BLaER1 treated with 17β-estradiol and CSF1 and Interleukin-3, amounts not matched to agents 10 nM and 100 nM (cell line): Measurements from ENCODE around the gene SRSF7.
"Not testable (repeated sequence)": the region's sequence is repeated elsewhere in the genome, so short reads cannot be mapped to it uniquely, and the experiment has no call there.

ENCODE experiments used
- H3K27ac ChIP-seq, 11 experiments: shearing (Covaris generic); formaldehyde crosslinking; 2 replicates each; pipeline ENCODE4 v1.8.1; 2022
- H3K27me3 ChIP-seq, 11 experiments: shearing (Covaris generic); formaldehyde crosslinking; 2 replicates each; pipeline ENCODE4 v1.8.1; 2022
- H3K36me3 ChIP-seq, 11 experiments: shearing (Covaris generic); formaldehyde crosslinking; 2 replicates each; pipeline ENCODE4 v1.8.1; 2022
- H3K4me1 ChIP-seq, 10 experiments: shearing (Covaris generic); formaldehyde crosslinking; 2 replicates each; pipeline ENCODE4 v1.8.1; 2022
- H3K4me2 ChIP-seq, 11 experiments: shearing (Covaris generic); formaldehyde crosslinking; 2 replicates each; pipeline ENCODE4 v1.8.1; 2022
- H3K4me3 ChIP-seq, 10 experiments: shearing (Covaris generic); formaldehyde crosslinking; 2 replicates each; pipeline ENCODE4 v1.8.1; 2022
- H3K9ac ChIP-seq, 11 experiments: shearing (Covaris generic); formaldehyde crosslinking; 2 replicates each; pipeline ENCODE4 v1.8.1; 2022
- H3K9me3 ChIP-seq, 11 experiments: shearing (Covaris generic); formaldehyde crosslinking; replicated peaks in 1 of 11; 2 replicates each; pipeline ENCODE4 v1.8.1; 2022
- H4K20me1 ChIP-seq, 11 experiments: shearing (Covaris generic); formaldehyde crosslinking; 2 replicates each; pipeline ENCODE4 v1.8.1; 2022
- Cebpa-rat ChIP-seq, 11 experiments: shearing (Covaris generic); IDR thresholded peaks; 2 replicates each; pipeline ENCODE4 v1.8.1; 2022

SRSF7 gene

GRCh38 chr2:38716185-38716584 lies 35.0 kb downstream of the SRSF7 start:
- no peak overlapping the region for H3K4me3 ChIP-seq
- H3K36me3 ChIP-seq = peaks cover 0 to 65% (median 35%) of the 10 kb centered on the region in 11 experiments; a peak in 15 of 22 replicates
- no peaks in the 10 kb centered on the region for H3K27me3 ChIP-seq
- H3K27ac ChIP-seq = no peak overlapping the region
- no peak for TF ChIP-seq Cebpa-rat (IDR thresholded peaks at IDR 0.05)
- H4K20me1 ChIP-seq = no peaks in the 10 kb centered on the region
- no peak overlapping the region for H3K9ac ChIP-seq
- no peak overlapping the region for H3K4me2 ChIP-seq
- H3K9me3 ChIP-seq = peaks cover 8 to 29% (median 17%) of the 10 kb centered on the region in 11 experiments; a peak in 16 of 22 replicates
- peaks cover 0 to 14% (median 10%) of the 10 kb centered on the region in 10 experiments; a peak in 16 of 20 replicates for H3K4me1 ChIP-seq

- H3K9ac ChIP-seq, H4K20me1 ChIP-seq, H3K27me3 ChIP-seq, H3K4me1 ChIP-seq, H3K27ac ChIP-seq, H3K4me3 ChIP-seq, H3K4me2 ChIP-seq: not testable (repeated sequence)
- H3K9me3 ChIP-seq = peaks cover 0 to 25% (median 9%) of the 10 kb centered on the region in 11 experiments; a peak in 14 of 22 replicates
- peaks cover 0 to 70% (median 41%) of the 10 kb centered on the region in 11 experiments; a peak in 16 of 22 replicates for H3K36me3 ChIP-seq
Measured at GRCh38 chr2:38714941-38715340, 36.2 kb downstream of the SRSF7 start.

GRCh38 chr2:38713338-38713737 lies 37.8 kb downstream of the SRSF7 start:
- no peaks in the 10 kb centered on the region; a peak in 1 of 20 replicates for H3K4me1 ChIP-seq
- no peak overlapping the region for H3K4me3 ChIP-seq
- H3K4me2 ChIP-seq = no peak overlapping the region
- H3K9me3 ChIP-seq = peaks cover 0 to 10% (median 0%) of the 10 kb centered on the region in 11 experiments; a peak in 7 of 22 replicates
- peaks cover 0 to 54% (median 29%) of the 10 kb centered on the region in 11 experiments; a peak in 14 of 22 replicates for H3K36me3 ChIP-seq
- no peaks in the 10 kb centered on the region for H3K27me3 ChIP-seq
- H3K27ac ChIP-seq = no peak overlapping the region
- no peak for TF ChIP-seq Cebpa-rat (IDR thresholded peaks at IDR 0.05)
- H4K20me1 ChIP-seq = no peaks in the 10 kb centered on the region
- no peak overlapping the region for H3K9ac ChIP-seq

- no peaks in the 10 kb centered on the region for H3K27me3 ChIP-seq
- H3K4me2 ChIP-seq = no peak overlapping the region
- H4K20me1 ChIP-seq = no peaks in the 10 kb centered on the region
Measured at GRCh38 chr2:38712871-38713270, 38.3 kb downstream of the SRSF7 start.

GRCh38 chr2:38712413-38712812 lies 38.7 kb downstream of the SRSF7 start:
- Histone ChIP-seq H3K27me3 (no peaks in the 10 kb centered on the region), H4K20me1 (no peaks in the 10 kb centered on the region), H3K4me2 (no peak overlapping the region), H3K36me3 (peaks cover 0 to 44% (median 22%) of the 10 kb centered on the region in 11 experiments; a peak in 13 of 22 replicates), H3K9ac (no peak overlapping the region), H3K9me3 (peaks cover 0 to 10% (median 0%) of the 10 kb centered on the region in 11 experiments; a peak in 7 of 22 replicates), H3K4me3 (no peak overlapping the region), H3K4me1 (no peaks in the 10 kb centered on the region; a peak in 1 of 20 replicates), H3K27ac (no peak overlapping the region)
- no peak for TF ChIP-seq Cebpa-rat (IDR thresholded peaks at IDR 0.05)

More at GRCh38 chr2:38712871-38713270, 38.3 kb downstream of the SRSF7 start:
- Histone ChIP-seq H3K9me3 (peaks cover 0 to 10% (median 0%) of the 10 kb centered on the region in 11 experiments; a peak in 7 of 22 replicates), H3K27ac (no peak overlapping the region), H3K4me1 (no peaks in the 10 kb centered on the region; a peak in 1 of 20 replicates), H3K9ac (no peak overlapping the region), H3K36me3 (peaks cover 0 to 49% (median 25%) of the 10 kb centered on the region in 11 experiments; a peak in 14 of 22 replicates), H3K4me3 (no peak overlapping the region)
- no peak for TF ChIP-seq Cebpa-rat (IDR thresholded peaks at IDR 0.05)

- H3K36me3 ChIP-seq = peaks cover 0 to 44% (median 22%) of the 10 kb centered on the region in 11 experiments; a peak in 13 of 22 replicates
- H3K9ac ChIP-seq = no peak overlapping the region
Measured at GRCh38 chr2:38711558-38711957, 39.6 kb downstream of the SRSF7 start.

GRCh38 chr2:38709567-38710194 lies 41.5 kb downstream of the SRSF7 start:
- H3K4me2 ChIP-seq = no peak overlapping the region
- H3K4me1 ChIP-seq = no peaks in the 10 kb centered on the region; a peak in 1 of 20 replicates
- peaks cover 0 to 5% (median 0%) of the 10 kb centered on the region in 11 experiments; a peak in 1 of 22 replicates for H3K27me3 ChIP-seq
- no peak for TF ChIP-seq Cebpa-rat (IDR thresholded peaks at IDR 0.05)
- H3K9me3 ChIP-seq = peaks cover 0 to 10% (median 0%) of the 10 kb centered on the region in 11 experiments; a peak in 7 of 22 replicates
- no peak overlapping the region for H3K9ac ChIP-seq
- no peaks in the 10 kb centered on the region; a peak in 1 of 22 replicates for H4K20me1 ChIP-seq
- H3K36me3 ChIP-seq = peaks cover 0 to 39% (median 21%) of the 10 kb centered on the region in 11 experiments; a peak in 13 of 22 replicates
- no peak overlapping the region for H3K4me3 ChIP-seq
- no peak overlapping the region for H3K27ac ChIP-seq

More at GRCh38 chr2:38711558-38711957, 39.6 kb downstream of the SRSF7 start:
- H3K9me3 ChIP-seq = peaks cover 0 to 10% (median 0%) of the 10 kb centered on the region in 11 experiments; a peak in 7 of 22 replicates
- H3K27ac ChIP-seq = no peak overlapping the region
- H3K4me3 ChIP-seq = no peak overlapping the region
- H4K20me1 ChIP-seq = no peaks in the 10 kb centered on the region
- no peak overlapping the region for H3K4me2 ChIP-seq
- no peaks in the 10 kb centered on the region for H3K27me3 ChIP-seq
- no peaks in the 10 kb centered on the region; a peak in 1 of 20 replicates for H3K4me1 ChIP-seq
- no peak for TF ChIP-seq Cebpa-rat (IDR thresholded peaks at IDR 0.05)

- Histone ChIP-seq H3K4me1 (no peaks in the 10 kb centered on the region; a peak in 1 of 20 replicates), H3K36me3 (peaks cover 0 to 46% (median 21%) of the 10 kb centered on the region in 11 experiments; a peak in 13 of 22 replicates), H3K4me2 (no peak overlapping the region), H3K9ac (no peak overlapping the region), H3K4me3 (no peak overlapping the region), H3K9me3 (peaks cover 0 to 10% (median 0%) of the 10 kb centered on the region in 11 experiments; a peak in 7 of 22 replicates), H4K20me1 (no peaks in the 10 kb centered on the region; a peak in 1 of 22 replicates), H3K27me3 (peaks cover 0 to 5% (median 0%) of the 10 kb centered on the region in 11 experiments; a peak in 1 of 22 replicates), H3K27ac (no peak overlapping the region)
- no peak for TF ChIP-seq Cebpa-rat (IDR thresholded peaks at IDR 0.05)
Measured at GRCh38 chr2:38708900-38709566, 42.1 kb downstream of the SRSF7 start.

- not testable (repeated sequence) for H3K4me2 ChIP-seq, H3K9ac ChIP-seq
Measured at GRCh38 chr2:38708491-38708890, 42.7 kb downstream of the SRSF7 start.

More at GRCh38 chr2:38708491-38708890, 42.7 kb downstream of the SRSF7 start:
- H3K4me1 ChIP-seq, H3K4me3 ChIP-seq, H3K27me3 ChIP-seq, H4K20me1 ChIP-seq, H3K27ac ChIP-seq: not testable (repeated sequence)
- Histone ChIP-seq H3K36me3 (peaks cover 0 to 46% (median 21%) of the 10 kb centered on the region in 11 experiments; a peak in 13 of 22 replicates), H3K9me3 (peaks cover 0 to 10% (median 0%) of the 10 kb centered on the region in 11 experiments; a peak in 7 of 22 replicates)
